Measurements from ENCODE around the gene ECT2L. TPM values are rescaled to one million over a fixed set of nuclear protein-coding genes. Genes with fewer than 3 reads are reported as not detected.

Gene ECT2L
- total RNA-seq, 1 experiment from 2014 or later: not detected

- POLR2A ChIA-PET (ENCODE audit: unreplicated experiment): no interaction called here
- H3K36me3 ChIP-seq (ENCODE audit: low read depth): no peaks in the 10 kb centered on the region
- no peaks in the 10 kb centered on the region for H3K27me3 ChIP-seq (ENCODE audit: insufficient read depth, low read depth)
- H3K4me1 ChIP-seq (replicated peaks; ENCODE audit: insufficient read depth): no peaks in the 10 kb centered on the region
- no peak overlapping the region for H3K4me2 ChIP-seq
- intact Hi-C loops (cut with micrococcal nuclease; ENCODE audit: unreplicated experiment): no loop called here
- no peaks in the 10 kb centered on the region for H3K79me2 ChIP-seq (ENCODE audit: low read depth)
- CTCF ChIA-PET: no interaction called here
- TF ChIP-seq CTCF (conservative IDR thresholded peaks at IDR 0.05) (no peak), EZH2 (IDR thresholded peaks at IDR 0.05; ENCODE audit: low read depth) (no peak)
- no peak for DNase-seq
- BruUV-seq (replicated peaks): no TSS peak
- no peak overlapping the region for H3K27ac ChIP-seq
- H2AFZ ChIP-seq: no peak overlapping the region
- no peak overlapping the region for H3K4me3 ChIP-seq
- H3K9me3 ChIP-seq (ENCODE audit: insufficient read depth, low read depth): no peaks in the 10 kb centered on the region; the same call in 1 of the 2 replicates
- no peaks in the 10 kb centered on the region; the same call in 1 of the 2 replicates for H3K9me2 ChIP-seq (ENCODE audit: insufficient read depth)
- no peaks in the 10 kb centered on the region for H3F3A ChIP-seq (ENCODE audit: insufficient read depth, low read depth)
- H4K20me1 ChIP-seq (ENCODE audit: insufficient read depth): no peaks in the 10 kb centered on the region
These were observed 41.4 kb downstream of the ECT2L start for GRCh38 chr6:138837246-138837645.

- no TSS peak for BruUV-seq (replicated peaks)
- no peaks in the 10 kb centered on the region for H3K27me3 ChIP-seq (ENCODE audit: insufficient read depth, low read depth)
- TF ChIP-seq EZH2 (IDR thresholded peaks at IDR 0.05; ENCODE audit: low read depth) (no peak), CTCF (conservative IDR thresholded peaks at IDR 0.05) (no peak)
- H3K36me3 ChIP-seq (ENCODE audit: low read depth): no peaks in the 10 kb centered on the region
- H3K4me3 ChIP-seq: no peak overlapping the region
- no peak for DNase-seq
- H3K4me2 ChIP-seq: no peak overlapping the region
- no peaks in the 10 kb centered on the region for H3K79me2 ChIP-seq (ENCODE audit: low read depth)
- H4K20me1 ChIP-seq (ENCODE audit: insufficient read depth): no peaks in the 10 kb centered on the region
- H3K4me1 ChIP-seq (replicated peaks; ENCODE audit: insufficient read depth): no peaks in the 10 kb centered on the region
- no peak overlapping the region for H3K27ac ChIP-seq
- intact Hi-C loops (cut with micrococcal nuclease; ENCODE audit: unreplicated experiment): no loop called here
- H3F3A ChIP-seq (ENCODE audit: insufficient read depth, low read depth): no peaks in the 10 kb centered on the region
- ChIA-PET POLR2A (ENCODE audit: unreplicated experiment) (no interaction called here), CTCF (no interaction called here)
- no peaks in the 10 kb centered on the region for H3K9me2 ChIP-seq (ENCODE audit: insufficient read depth)
- no peaks in the 10 kb centered on the region; the same call in 1 of the 2 replicates for H3K9me3 ChIP-seq (ENCODE audit: insufficient read depth, low read depth)
- H2AFZ ChIP-seq: no peak overlapping the region
These were observed 48.3 kb downstream of the ECT2L start for GRCh38 chr6:138844192-138844591.

- Histone ChIP-seq H3K27ac (no peak overlapping the region), H3K4me3 (no peak overlapping the region), H3K9me2 (ENCODE audit: insufficient read depth) (no peaks in the 10 kb centered on the region), H3K27me3 (ENCODE audit: insufficient read depth, low read depth) (no peaks in the 10 kb centered on the region), H3K4me2 (no peak overlapping the region), H3F3A (ENCODE audit: insufficient read depth, low read depth) (no peaks in the 10 kb centered on the region), H3K4me1 (replicated peaks; ENCODE audit: insufficient read depth) (no peaks in the 10 kb centered on the region), H3K79me2 (ENCODE audit: low read depth) (no peaks in the 10 kb centered on the region), H3K9me3 (ENCODE audit: insufficient read depth, low read depth) (no peaks in the 10 kb centered on the region), H2AFZ (no peak overlapping the region), H3K36me3 (ENCODE audit: low read depth) (no peaks in the 10 kb centered on the region), H4K20me1 (ENCODE audit: insufficient read depth) (no peaks in the 10 kb centered on the region)
- intact Hi-C loops (cut with micrococcal nuclease; ENCODE audit: unreplicated experiment): no loop called here
- TF ChIP-seq CTCF (conservative IDR thresholded peaks at IDR 0.05) (no peak), EZH2 (IDR thresholded peaks at IDR 0.05; ENCODE audit: low read depth) (no peak)
- BruUV-seq (replicated peaks): no TSS peak
- ChIA-PET CTCF (no interaction called here), POLR2A (ENCODE audit: unreplicated experiment) (no interaction called here)
- no peak for DNase-seq
These were observed 52.0 kb downstream of the ECT2L start for GRCh38 chr6:138847884-138848283.

Measured in PC-9 (cell line).